GM19372 (cell line): ENCODE data around the gene TIMM17A.
"Not testable (repeated sequence)": the region's sequence is repeated elsewhere in the genome, so short reads cannot be mapped to it uniquely, and the experiment has no call there.

Experiments
- ATAC-seq: cut with Tn5 transposase; IDR thresholded peaks from one replicate; pipeline ENCODE4 v1.9.1; 2021; ENCODE audit warnings: mild to moderate bottlenecking, low read depth, moderate library complexity; ENCODE audit not compliant: unreplicated experiment

The TIMM17A gene

GRCh38 chr1:202014060-202014459, 58.8 kb downstream of the TIMM17A start:
- ATAC-seq, result no peak

DNA sequence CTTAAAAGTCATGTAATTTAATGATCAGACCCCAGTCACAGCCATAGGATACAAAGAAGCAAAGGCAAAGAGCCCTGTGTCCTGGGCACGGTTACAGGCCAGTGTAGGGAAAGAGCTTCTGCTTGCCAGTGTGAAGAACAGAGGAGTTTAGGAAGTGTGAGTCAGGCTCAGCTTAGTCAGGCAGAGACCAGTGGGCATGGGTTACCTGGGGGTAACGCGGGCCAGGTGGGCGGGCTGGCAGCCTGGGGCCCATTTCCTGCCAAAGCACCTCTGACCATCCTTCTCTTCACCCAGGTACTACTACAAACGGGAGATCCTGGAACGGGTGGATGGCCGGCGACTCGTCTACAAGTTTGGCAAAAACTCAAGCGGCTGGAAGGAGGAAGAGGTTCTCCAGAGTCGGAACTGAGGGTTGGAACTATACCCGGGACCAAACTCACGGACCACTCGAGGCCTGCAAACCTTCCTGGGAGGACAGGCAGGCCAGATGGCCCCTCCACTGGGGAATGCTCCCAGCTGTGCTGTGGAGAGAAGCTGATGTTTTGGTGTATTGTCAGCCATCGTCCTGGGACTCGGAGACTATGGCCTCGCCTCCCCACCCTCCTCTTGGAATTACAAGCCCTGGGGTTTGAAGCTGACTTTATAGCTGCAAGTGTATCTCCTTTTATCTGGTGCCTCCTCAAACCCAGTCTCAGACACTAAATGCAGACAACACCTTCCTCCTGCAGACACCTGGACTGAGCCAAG, 59.8 kb downstream of the TIMM17A start:
- ATAC-seq, result no peak

- no peak for ATAC-seq
Measured at GRCh38 chr1:202015662-202015937, 60.3 kb downstream of the TIMM17A start.

- ATAC-seq, result no peak
Measured at GRCh38 chr1:202016022-202016810, 60.9 kb downstream of the TIMM17A start.

DNA sequence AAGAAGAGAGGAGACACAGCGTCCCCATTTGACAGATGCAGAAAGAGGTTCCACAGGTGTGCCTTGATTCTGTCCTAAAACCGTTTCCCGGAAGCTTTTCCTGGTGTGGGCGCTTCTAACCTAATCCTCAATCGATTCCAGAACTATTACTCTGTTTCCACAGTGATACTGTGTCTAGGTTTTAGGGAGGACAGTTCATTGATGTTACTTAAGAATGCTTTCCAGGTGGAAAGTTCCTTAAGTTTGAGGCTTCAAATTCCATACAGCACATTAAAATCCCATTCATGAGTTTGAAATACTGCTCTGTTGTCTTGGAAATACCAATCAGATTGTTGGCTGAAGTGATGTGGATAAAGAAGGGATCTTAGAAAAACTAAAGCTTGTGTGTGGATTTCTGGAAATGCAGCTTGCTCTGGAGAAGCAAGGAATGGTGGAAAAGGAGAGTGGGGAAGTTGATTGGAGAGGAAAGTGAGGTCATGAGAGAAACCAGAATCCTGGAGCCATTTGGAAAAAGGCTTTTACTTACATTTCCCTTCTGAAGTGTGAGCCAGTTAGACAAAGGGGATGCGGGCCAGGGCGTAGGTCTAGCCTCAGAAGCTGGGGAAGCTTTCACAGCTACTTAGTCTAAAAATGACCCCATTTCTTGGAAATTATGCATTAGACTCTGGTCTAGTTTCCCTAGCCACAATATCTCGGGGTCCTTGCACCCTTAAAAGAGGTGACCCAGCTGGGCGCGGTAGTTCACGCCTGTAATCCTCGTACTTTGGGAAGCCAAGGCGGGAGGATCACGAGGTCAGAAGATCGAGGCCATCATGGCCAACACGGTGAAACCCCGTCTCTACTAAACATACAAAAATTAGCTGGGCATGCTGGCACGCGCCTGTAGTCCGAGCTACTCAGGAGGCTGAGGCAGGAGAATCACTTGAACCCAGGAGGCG, 61.8 kb downstream of the TIMM17A start:
- no peak for ATAC-seq

DNA sequence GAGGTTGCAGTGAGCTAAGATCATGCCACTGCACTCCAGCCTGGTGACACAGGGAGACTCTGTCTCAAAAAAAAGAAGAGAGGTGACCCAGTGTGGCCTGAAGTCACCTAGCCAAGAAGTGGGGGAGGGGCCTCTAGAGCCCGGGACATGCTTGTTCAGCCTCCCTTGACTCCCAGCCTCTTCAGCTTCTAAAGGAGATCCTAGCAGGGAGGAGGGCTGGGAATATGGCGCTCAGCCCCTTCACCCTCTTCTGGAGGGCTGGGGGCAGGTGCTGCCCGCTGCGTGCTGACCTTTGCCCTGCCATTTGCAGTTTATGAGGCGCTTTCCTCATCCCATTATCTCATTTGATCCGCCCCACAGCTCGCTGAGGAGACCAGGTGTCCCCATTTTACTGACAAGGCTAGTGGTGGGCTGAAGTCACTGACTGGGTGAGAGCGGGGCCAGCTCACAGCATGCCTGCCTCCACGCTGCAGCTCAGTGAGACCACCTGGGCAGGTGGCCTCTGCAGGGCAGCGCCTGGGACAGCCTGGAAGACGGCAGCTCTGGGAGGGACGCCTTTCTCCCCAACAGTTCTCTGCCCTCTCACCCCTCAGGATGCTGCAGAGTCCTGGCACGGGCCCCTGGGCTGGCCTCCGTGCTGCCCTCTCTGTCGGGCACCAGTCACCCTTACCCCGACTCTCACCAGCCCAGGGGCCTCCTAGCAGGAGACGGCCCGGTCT, 62.6 kb downstream of the TIMM17A start:
- ATAC-seq, result no peak

- no peak for ATAC-seq
Measured at GRCh38 chr1:202018468-202019234, 63.3 kb downstream of the TIMM17A start.

GRCh38 chr1:202019235-202019558, 63.9 kb downstream of the TIMM17A start:
- not testable (repeated sequence) for ATAC-seq
